K562 (cell line): ENCODE measurements around the gene CD52. TPM values are rescaled to one million over a fixed set of nuclear protein-coding genes. Genes with fewer than 3 reads are reported as not detected.

Source experiments
- ATAC-seq: fragments of 200-7000 bp; cut with Tn5 transposase; 3 replicates; pipeline ENCODE4 v1.9.1; 2020; ENCODE audit warnings: moderate library complexity
- BruUV-seq: library from RNA; stranded (reverse); fragments of 400-500 nt; replicated peaks from 2 replicates; lab custom pipeline; 2021; lab: Mats Ljungman, UMichigan
- CTCF ChIA-PET: fragments of 300-600 bp; formaldehyde crosslinking; extraction: SDS; loops from one replicate; lab custom pipeline; 2021; ENCODE audit warnings: low intra/inter-chr PET ratio; lab: Yijun Ruan, JAX
- POLR2A ChIA-PET: fragments of 300-600, 350-650 bp; sonication (Branson Sonifier 250); formaldehyde crosslinking; extraction: SDS; loops from one replicate; lab custom pipeline; 2021; ENCODE audit warnings: antibody characterized with exemption, inconsistent platforms; lab: Yijun Ruan, JAX
- DNase-seq, 4 experiments: peaks; one replicate each; pipeline versions ENCODE4 v3.0.0 to v3.0.0-alpha.2; 2011 to 2018; ENCODE audit warnings: low spot score in 3 of 4, mixed read lengths in 3 of 4; ENCODE audit errors: extremely low read depth in 1 of 4
- FAIRE-seq: peaks from 2 replicates; lab custom pipeline; 2011; peaks lifted over from hg19 to GRCh38; lab: Jason Lieb, UNC
- H2AFZ ChIP-seq: 2 replicates; pipeline ENCODE4 v1.6.0; 2011; ENCODE audit warnings: low read depth, low read length, control low read depth, inconsistent platforms
- H3K27ac ChIP-seq: fragments of 200-600 bp; 3 replicates; pipeline ENCODE4 v1.8.0; 2011; ENCODE audit warnings: low read depth, mild to moderate bottlenecking, control low read depth, inconsistent platforms, low read length, moderate library complexity, mixed read lengths; ENCODE audit errors: extremely low read depth
- H3K27me3 ChIP-seq, 2 experiments: fragments of 300-600 bp in 1 of 2; 2 replicates in 1 of 2; 3 replicates in 1 of 2; pipeline versions ENCODE4 v1.6.0 to v1.8.0; 2011; ENCODE audit warnings: inconsistent platforms in 2 of 2, low read length in 2 of 2, mild to moderate bottlenecking in 1 of 2, mixed read lengths in 1 of 2, moderate library complexity in 1 of 2; ENCODE audit not compliant: control insufficient read depth in 2 of 2, insufficient read depth in 2 of 2
- H3K36me3 ChIP-seq: fragments of 300-600 bp; 3 replicates; pipeline ENCODE4 v1.8.0; 2011; ENCODE audit warnings: mild to moderate bottlenecking, low read length, inconsistent platforms; ENCODE audit not compliant: control insufficient read depth, insufficient read depth
- H3K4me1 ChIP-seq, 2 experiments: fragments of 200-600 bp in 1 of 2; replicated peaks in 1 of 2; 2 replicates in 1 of 2; 3 replicates in 1 of 2; pipeline versions ENCODE4 v1.5.1 to v1.8.0; 2011; ENCODE audit warnings: inconsistent platforms in 2 of 2, low read length in 2 of 2, mild to moderate bottlenecking in 1 of 2, mixed read lengths in 1 of 2, moderate library complexity in 1 of 2; ENCODE audit not compliant: control insufficient read depth in 2 of 2, insufficient read depth in 2 of 2
- H3K4me2 ChIP-seq: 2 replicates; pipeline ENCODE4 v1.6.1; 2011; ENCODE audit warnings: low read length, control low read depth, inconsistent platforms, mixed read lengths; ENCODE audit not compliant: insufficient read depth
- H3K4me3 ChIP-seq: fragments of 200-600 bp; sonication (generic), shearing (Covaris generic); 2 replicates; pipeline ENCODE4 v1.5.1; 2016; ENCODE audit warnings: control low read depth, inconsistent platforms
- H3K79me2 ChIP-seq: fragments of 200-600 bp; 3 replicates; pipeline ENCODE4 v1.8.0; 2011; ENCODE audit warnings: low read length, inconsistent platforms; ENCODE audit not compliant: control insufficient read depth, insufficient read depth
- H3K9ac ChIP-seq, 2 experiments: 2 replicates each; pipeline versions ENCODE4 v1.6.0 to v1.6.1; 2011; ENCODE audit warnings: low read depth in 2 of 2, low read length in 2 of 2, control low read depth in 1 of 2, inconsistent platforms in 1 of 2, mild to moderate bottlenecking in 1 of 2, mixed read lengths in 1 of 2; ENCODE audit not compliant: insufficient read depth in 1 of 2
- H3K9me1 ChIP-seq: one replicate; pipeline ENCODE4 v1.6.0; 2011; ENCODE audit warnings: inconsistent platforms, mild to moderate bottlenecking, low read length, moderate library complexity; ENCODE audit not compliant: control insufficient read depth, insufficient read depth
- H3K9me3 ChIP-seq: replicated peaks from 2 replicates; pipeline ENCODE4 v1.5.1; 2011; ENCODE audit warnings: low read depth, low read length, inconsistent platforms; ENCODE audit not compliant: control insufficient read depth, insufficient read depth
- H4K20me1 ChIP-seq: replicated peaks from 2 replicates; pipeline ENCODE4 v1.6.1; 2011; ENCODE audit warnings: low read length, inconsistent platforms, mixed read lengths; ENCODE audit not compliant: control insufficient read depth, insufficient read depth
- CHAMP1 ChIP-seq: fragments of 450-650 bp; IDR thresholded peaks from 2 replicates; pipeline ENCODE4 v1.6.1; 2016; ENCODE audit warnings: mild to moderate bottlenecking
- DACH1 ChIP-seq: fragments of 450-650 bp; IDR thresholded peaks from 2 replicates; pipeline ENCODE4 v1.6.1; 2018; ENCODE audit not compliant: partially characterized antibody
- EWSR1 ChIP-seq: fragments of 450-650 bp; IDR thresholded peaks from 2 replicates; pipeline ENCODE4 v1.6.1; 2018; ENCODE audit warnings: borderline replicate concordance, mild to moderate bottlenecking, low read depth, moderate library complexity; ENCODE audit not compliant: partially characterized antibody
- FOXJ3 ChIP-seq: sonication (generic); formaldehyde crosslinking; IDR thresholded peaks from 2 replicates; pipeline ENCODE4 v1.4.0; 2020; ENCODE audit warnings: mild to moderate bottlenecking, missing genetic modification reagents
- POLR2B ChIP-seq: fragments of 450-650 bp; IDR thresholded peaks from 2 replicates; pipeline ENCODE4 v1.6.1; 2018; ENCODE audit warnings: low read depth; ENCODE audit not compliant: partially characterized antibody
- SPI1 ChIP-seq: IDR thresholded peaks from 2 replicates; pipeline ENCODE4 v1.6.1; 2011; ENCODE audit warnings: low read depth, low read length, control low read depth, borderline replicate concordance
- ZC3H8 ChIP-seq: fragments of 450-650 bp; IDR thresholded peaks from 2 replicates; pipeline ENCODE4 v1.6.1; 2017
- ZNF121 ChIP-seq: sonication (generic); formaldehyde crosslinking; conservative IDR thresholded peaks from 2 replicates; pipeline ENCODE4 v1.8.0; 2022; ENCODE audit warnings: missing genetic modification reagents
- WGBS: fragments of 100-300 bp; shearing (Covaris generic); methylation state at CpG from one replicate; pipeline ENCODE4 v1.1.6; 2016; ENCODE audit warnings: low coverage, mixed read lengths; ENCODE audit not compliant: insufficient coverage; ENCODE audit errors: missing lambda C conversion rate; 5-methylcytosine and 5-hydroxymethylcytosine counted together
- in situ Hi-C: fragments of 300-500 bp; cut with MboI; formaldehyde crosslinking; loops from 4 replicates; pipeline ENCODE4 v1.15.0; 2018; ENCODE audit warnings: inconsistent platforms, mixed read lengths
- intact Hi-C: fragments of 100-400 bp; cut with micrococcal nuclease; formaldehyde crosslinking; loops from 2 replicates; pipeline ENCODE4 v1.14.2; 2022
- polyA plus RNA-seq, 8 experiments: library from polyadenylated mRNA; depleted of rRNA in 4 of 8; stranded (reverse) in 5 of 8; unstranded in 3 of 8; fragments of >200 nt; fragmentation: Nextera tagmentation in 2 of 8; fragmentation: Illumina TruSeq in 1 of 8; extraction: Ambion mirVana in 2 of 8; extraction: Trizol in 1 of 8; gene quantifications; 2 replicates each; pipeline versions ENCODE4 v1.2.1 to v1.2.3, GENCODE V29; 2011 to 2014; ENCODE audit warnings: inconsistent platforms in 1 of 8, missing spikeins in 1 of 8
- total RNA-seq, 7 experiments: library from RNA; depleted of rRNA in 6 of 7; stranded (reverse); fragments of >200 nt in 6 of 7; fragmentation: Illumina TruSeq in 2 of 7; extraction: Trizol in 2 of 7; gene quantifications; 2 replicates each; pipeline versions ENCODE4 v1.2.1 to v1.2.3, GENCODE V29; 2011 to 2021; ENCODE audit warnings: low replicate concordance in 1 of 7

CD52 gene
- total and polyA plus RNA-seq, 9 of the 15 experiments (the other 6 are each of a cell fraction or from before 2014, with no cell fraction given), result 34.9 to 488 (median 173) TPM

- TF ChIP-seq ZC3H8 (no peak), SPI1 (peak; percentile 51; the same call in 1 of the 2 replicates), ZNF121 (peak; percentile 56)
- TF ChIP-seq, all 486 proteins: peak for 5
Observed at GRCh38 chr1:26346274-26347033, 28.7 kb downstream of the CD52 start (continued).

GRCh38 chr1:26349188-26349876 is 31.6 kb downstream of the CD52 start:
- TF ChIP-seq FOXJ3 (CRISPR knock-in tag), result no peak
- peak; percentile 50 for TF ChIP-seq DACH1
- TF ChIP-seq CHAMP1, result no peak
- no peak for TF ChIP-seq POLR2B
- TF ChIP-seq EWSR1, result no peak
- no peak for FAIRE-seq
- 59% methylated on average over 7 of the region's 7 CpGs for WGBS
- Histone ChIP-seq H3K4me3 (no peak overlapping the region), H3K27ac (no peak overlapping the region), H3K9ac (no peak overlapping the region), H3K4me2 (no peak overlapping the region), H3K9me1 (no peaks in the 10 kb centered on the region), H3K9me3 (no peaks in the 10 kb centered on the region), H3K36me3 (no peaks in the 10 kb centered on the region), H2AFZ (no peak overlapping the region), H3K79me2 (no peaks in the 10 kb centered on the region), H3K27me3 (no peaks in the 10 kb centered on the region), H3K4me1 (peaks cover 23 to 35% of the 10 kb centered on the region in 2 experiments), H4K20me1 (no peaks in the 10 kb centered on the region)
- intact Hi-C loops, result no loop called here
- ChIA-PET POLR2A (no interaction called here), CTCF (no interaction called here)
- no TSS peak for BruUV-seq
- no peak for ATAC-seq
- DNase-seq, result no peak
- in situ Hi-C loops, result no loop called here
